Cardiac fibroblast (primary cell): ENCODE results near the gene PTP4A1.
A peak's percentile ranks its signal among the peaks of the same experiment; 100 is the strongest.
"Not testable (repeated sequence)": the region's sequence is repeated elsewhere in the genome, so short reads cannot be mapped to it uniquely, and the experiment has no call there.

Experiments
- DNase-seq, 2 donors: peaks; one replicate each; pipeline versions ENCODE4 v3.0.0 to v3.0.0-alpha.2; 2010; ENCODE audit warnings: low read depth in 2 of 2
- H3K4me3 ChIP-seq, 2 donors: replicated peaks in 1 of 2; 1 replicate in 1 of 2; 2 replicates in 1 of 2; pipeline ENCODE4 v1.5.1; 2011; ENCODE audit warnings: low read depth in 2 of 2, low read length in 2 of 2, mild to moderate bottlenecking in 2 of 2, moderate library complexity in 1 of 2
- TF ChIP-seq, protein P1 (sequence below): IDR thresholded peaks from one replicate; pipeline ENCODE4 v1.5.1; 2011; ENCODE audit warnings: low read depth, mild to moderate bottlenecking, low read length, inconsistent platforms

PTP4A1 gene

DNA sequence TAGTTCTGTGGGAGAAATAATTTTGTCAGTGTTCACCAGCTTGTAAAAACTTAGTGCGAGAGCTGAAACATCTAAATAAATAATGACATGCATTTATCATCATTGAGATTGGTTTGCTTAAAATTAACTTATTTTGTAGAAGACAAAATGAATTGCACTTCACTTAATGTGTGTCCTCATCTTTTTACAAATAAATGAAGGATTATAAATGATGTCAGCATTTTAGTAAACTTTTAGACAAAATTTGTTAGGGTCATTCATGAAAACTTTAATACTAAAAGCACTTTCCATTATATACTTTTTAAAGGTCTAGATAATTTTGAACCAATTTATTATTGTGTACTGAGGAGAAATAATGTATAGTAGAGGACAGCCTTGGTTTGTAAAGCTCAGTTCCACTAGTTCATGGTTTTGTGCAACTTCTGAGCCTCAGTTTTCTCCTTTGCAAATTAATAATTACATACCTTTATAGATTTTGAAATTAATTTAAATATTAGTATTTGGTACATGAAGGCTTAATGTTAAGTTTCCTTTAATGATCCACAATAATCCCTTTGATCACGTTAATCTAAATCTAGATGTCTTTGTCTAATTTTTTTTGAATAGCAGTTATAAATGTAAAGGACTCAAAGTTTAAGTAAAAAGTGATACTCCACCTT, 9.2 kb downstream of the PTP4A1 start:
- H3K4me3 ChIP-seq, result no peak overlapping the region
- TF ChIP-seq, protein P1, sequence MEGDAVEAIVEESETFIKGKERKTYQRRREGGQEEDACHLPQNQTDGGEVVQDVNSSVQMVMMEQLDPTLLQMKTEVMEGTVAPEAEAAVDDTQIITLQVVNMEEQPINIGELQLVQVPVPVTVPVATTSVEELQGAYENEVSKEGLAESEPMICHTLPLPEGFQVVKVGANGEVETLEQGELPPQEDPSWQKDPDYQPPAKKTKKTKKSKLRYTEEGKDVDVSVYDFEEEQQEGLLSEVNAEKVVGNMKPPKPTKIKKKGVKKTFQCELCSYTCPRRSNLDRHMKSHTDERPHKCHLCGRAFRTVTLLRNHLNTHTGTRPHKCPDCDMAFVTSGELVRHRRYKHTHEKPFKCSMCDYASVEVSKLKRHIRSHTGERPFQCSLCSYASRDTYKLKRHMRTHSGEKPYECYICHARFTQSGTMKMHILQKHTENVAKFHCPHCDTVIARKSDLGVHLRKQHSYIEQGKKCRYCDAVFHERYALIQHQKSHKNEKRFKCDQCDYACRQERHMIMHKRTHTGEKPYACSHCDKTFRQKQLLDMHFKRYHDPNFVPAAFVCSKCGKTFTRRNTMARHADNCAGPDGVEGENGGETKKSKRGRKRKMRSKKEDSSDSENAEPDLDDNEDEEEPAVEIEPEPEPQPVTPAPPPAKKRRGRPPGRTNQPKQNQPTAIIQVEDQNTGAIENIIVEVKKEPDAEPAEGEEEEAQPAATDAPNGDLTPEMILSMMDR, result no peak
- DNase-seq, result no peak

- no peak overlapping the region for H3K4me3 ChIP-seq
- TF ChIP-seq, protein P1, result no peak
- no peak for DNase-seq
Observed at GRCh38 chr6:63582579-63583231, 10.4 kb downstream of the PTP4A1 start.

GRCh38 chr6:63584125-63584514, 11.8 kb downstream of the PTP4A1 start:
- TF ChIP-seq, protein P1, result no peak
- DNase-seq, result no peak

GRCh38 chr6:63584566-63584965, 12.3 kb downstream of the PTP4A1 start:
- H3K4me3 ChIP-seq, result no peak overlapping the region
- no peak for DNase-seq
- TF ChIP-seq, protein P1, result no peak

More at GRCh38 chr6:63584125-63584514, 11.8 kb downstream of the PTP4A1 start:
- no peak overlapping the region for H3K4me3 ChIP-seq

DNA sequence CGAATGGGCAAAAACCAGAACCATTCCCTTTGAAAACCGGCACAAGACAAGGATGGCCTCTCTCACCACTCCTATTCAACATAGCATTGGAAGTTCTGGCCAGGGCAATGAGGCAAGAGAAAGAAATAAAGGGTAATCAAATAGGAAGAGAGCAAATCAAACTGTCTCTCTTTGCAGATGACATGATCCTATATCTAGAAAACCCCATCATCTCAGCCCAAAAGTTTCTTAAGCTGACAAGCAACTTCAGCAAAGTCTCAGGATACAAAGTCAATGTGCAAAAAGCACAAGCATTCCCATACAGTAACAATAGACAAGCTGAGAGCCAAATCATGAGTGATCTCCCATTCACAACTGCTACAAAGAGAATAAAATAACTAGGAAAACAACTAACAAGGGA, 13.4 kb downstream of the PTP4A1 start:
- not testable (repeated sequence) for DNase-seq, H3K4me3 ChIP-seq

DNA sequence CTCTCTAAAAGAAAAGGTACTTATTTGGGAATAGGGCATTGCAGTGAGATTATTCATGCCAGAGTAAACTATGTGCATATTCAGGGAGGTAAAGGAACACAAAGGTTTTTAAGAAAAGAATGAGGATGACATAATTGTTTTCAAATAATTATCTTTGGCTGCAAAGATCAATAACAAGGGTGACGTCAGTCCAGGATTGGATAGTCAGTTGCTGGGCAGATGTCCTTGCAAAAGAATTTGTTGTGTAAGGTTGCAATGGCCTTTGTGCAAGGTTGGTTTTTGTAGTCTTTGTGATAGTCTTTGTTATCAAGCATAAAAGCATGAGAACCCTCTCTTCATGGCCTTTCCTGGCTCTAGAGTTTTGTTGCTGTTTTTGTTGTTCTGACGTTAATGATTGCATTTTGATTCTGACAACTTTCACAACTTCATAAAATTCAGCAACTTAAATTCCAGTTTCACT, 17.7 kb downstream of the PTP4A1 start:
- H3K4me3 ChIP-seq, result no peak overlapping the region
- DNase-seq, result peak in 1 of 2 donors; percentile 28
- TF ChIP-seq, protein P1, result no peak

DNA sequence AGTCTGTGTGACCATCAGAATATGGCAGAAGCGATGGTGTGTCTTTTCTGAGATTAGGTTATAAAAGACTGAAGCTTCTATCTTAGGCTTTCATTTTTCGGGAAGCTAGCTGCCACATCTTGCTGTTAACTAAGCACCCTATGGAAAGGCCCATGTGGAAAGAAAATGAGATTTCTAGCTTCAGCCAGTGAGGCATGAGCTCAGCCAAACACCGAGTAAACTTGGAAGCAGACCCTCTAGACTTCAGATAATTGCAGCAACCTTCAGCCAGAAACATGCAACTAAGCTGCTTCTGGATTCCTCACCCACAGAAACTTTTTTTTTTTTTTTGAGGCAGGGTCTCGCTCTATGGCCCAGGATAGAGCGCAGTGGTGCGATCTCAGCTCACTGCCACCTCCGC, 20.6 kb downstream of the PTP4A1 start:
- TF ChIP-seq, protein P1, result no peak
- H3K4me3 ChIP-seq, result no peak overlapping the region
- no peak for DNase-seq
